Colonic mucosa (tissue), 4 donors: Measurements from ENCODE around the gene CRTAC1. TPM values are rescaled to one million over a fixed set of nuclear protein-coding genes. Genes with fewer than 3 reads are reported as not detected.

ENCODE experiments used
- DNase-seq: peaks from one replicate; pipeline ENCODE4 v3.0.0-alpha.2; 2020
- H3K27ac ChIP-seq: fragments of 200-600 bp; one replicate; pipeline ENCODE4 v1.8.0; 2021
- H3K27me3 ChIP-seq: fragments of 200-600 bp; one replicate; pipeline ENCODE4 v1.8.0; 2021
- H3K36me3 ChIP-seq: fragments of 200-600 bp; one replicate; pipeline ENCODE4 v1.8.0; 2021
- H3K4me1 ChIP-seq: fragments of 200-600 bp; one replicate; pipeline ENCODE4 v1.8.0; 2021; ENCODE audit warnings: mild to moderate bottlenecking
- H3K4me3 ChIP-seq: fragments of 200-600 bp; one replicate; pipeline ENCODE4 v1.8.0; 2021
- H3K9ac ChIP-seq, 2 donors: one replicate each; pipeline ENCODE4 v1.7.0; 2013; ENCODE audit warnings: control low read depth in 2 of 2, low read depth in 2 of 2, low read length in 2 of 2
- H3K9me3 ChIP-seq: fragments of 200-600 bp; one replicate; pipeline ENCODE4 v1.8.0; 2021
- CTCF ChIP-seq: fragments of 200-600 bp; IDR thresholded peaks from one replicate; pipeline ENCODE4 v1.8.0; 2022; ENCODE audit warnings: antibody characterized with exemption, mild to moderate bottlenecking
- intact Hi-C: fragments of 100-400 bp; cut with DNase I; formaldehyde crosslinking; loops from one replicate; pipeline ENCODE4 v1.14.1; 2022
- total RNA-seq, 2 donors: library from RNA; stranded (reverse); fragmentation: NEBNext Ultra II Directional in 1 of 2; extraction: Animal tissue kit (Norgen Biotek cat#: 25700) in 1 of 2; gene quantifications; one replicate each; pipeline ENCODE4 v1.2.1, GENCODE V29; 2021
- donor health status: healthy.
- donor health status: DM: no; HTN: no; CAD: no.
- donor health status: DM: no; HTN: no; CAD: no.

Gene CRTAC1
- total RNA-seq, 2 donors from 2014 or later, result 0.17 to 1.4 TPM

GRCh38 chr10:98067165-98067564 is 36.7 kb upstream of the CRTAC1 start:
- intact Hi-C loops, result no loop called here
- Histone ChIP-seq H3K27ac (no peak overlapping the region), H3K4me3 (no peak overlapping the region), H3K4me1 (no peaks in the 10 kb centered on the region), H3K36me3 (no peaks in the 10 kb centered on the region), H3K9me3 (no peaks in the 10 kb centered on the region), H3K27me3 (no peaks in the 10 kb centered on the region), H3K9ac (no peak overlapping the region)
- no peak for TF ChIP-seq CTCF
- DNase-seq, result no peak

- Histone ChIP-seq H3K9ac (no peak overlapping the region), H3K36me3 (no peaks in the 10 kb centered on the region), H3K27ac (no peak overlapping the region), H3K4me3 (no peak overlapping the region), H3K4me1 (no peaks in the 10 kb centered on the region), H3K27me3 (no peaks in the 10 kb centered on the region), H3K9me3 (no peaks in the 10 kb centered on the region)
- no peak for DNase-seq
- no peak for TF ChIP-seq CTCF
- intact Hi-C loops, result no loop called here
These were observed 33.3 kb upstream of the CRTAC1 start for GRCh38 chr10:98063740-98064027.

GRCh38 chr10:98062424-98062823 is 32.0 kb upstream of the CRTAC1 start:
- Histone ChIP-seq H3K27ac (no peak overlapping the region), H3K9ac (no peak overlapping the region), H3K36me3 (no peaks in the 10 kb centered on the region), H3K4me1 (no peaks in the 10 kb centered on the region), H3K9me3 (no peaks in the 10 kb centered on the region), H3K27me3 (no peaks in the 10 kb centered on the region), H3K4me3 (no peak overlapping the region)
- no peak for DNase-seq
- no peak for TF ChIP-seq CTCF
- intact Hi-C loops, result no loop called here

GRCh38 chr10:98060079-98060478 is 29.7 kb upstream of the CRTAC1 start:
- H3K4me1 ChIP-seq, result no peaks in the 10 kb centered on the region
- no peaks in the 10 kb centered on the region for H3K36me3 ChIP-seq
- intact Hi-C loops, result no loop called here
- DNase-seq, result no peak
- no peak overlapping the region for H3K4me3 ChIP-seq
- H3K27me3 ChIP-seq, result no peaks in the 10 kb centered on the region
- H3K9ac ChIP-seq, result no peak overlapping the region
- H3K27ac ChIP-seq, result no peak overlapping the region
- no peak for TF ChIP-seq CTCF
- H3K9me3 ChIP-seq, result no peaks in the 10 kb centered on the region

- Histone ChIP-seq H3K27ac (no peak overlapping the region), H3K27me3 (peaks cover 3% of the 10 kb centered on the region), H3K4me3 (no peak overlapping the region), H3K36me3 (no peaks in the 10 kb centered on the region), H3K9me3 (no peaks in the 10 kb centered on the region), H3K9ac (no peak overlapping the region), H3K4me1 (no peaks in the 10 kb centered on the region)
- intact Hi-C loops, result no loop called here
- no peak for TF ChIP-seq CTCF
- no peak for DNase-seq
These were observed 27.9 kb upstream of the CRTAC1 start for GRCh38 chr10:98058295-98058694.
